Spleen (tissue), 11 donors: ENCODE measurements around the gene SLC12A5. TPM values are rescaled to one million over a fixed set of nuclear protein-coding genes. Genes with fewer than 3 reads are reported as not detected.

ENCODE experiments used
- DNase-seq: peaks from one replicate; pipeline ENCODE4 v3.0.0-alpha.2; 2020
- H3K27ac ChIP-seq, 8 donors: fragments of 200-600 bp; sonication (generic) in 7 of 8; 1 replicate in 4 of 8; 2 replicates in 4 of 8; pipeline versions ENCODE4 v1.5.0 to v1.8.0; 2016 to 2021; ENCODE audit warnings: inconsistent platforms in 4 of 8, mild to moderate bottlenecking in 4 of 8, moderate library complexity in 1 of 8
- H3K27me3 ChIP-seq, 7 donors: fragments of 200-600 bp; sonication (generic) in 6 of 7; replicated peaks in 1 of 7; 1 replicate in 4 of 7; 2 replicates in 3 of 7; pipeline versions ENCODE4 v1.5.0 to v1.8.0; 2016 to 2021; ENCODE audit warnings: inconsistent platforms in 3 of 7, mild to moderate bottlenecking in 1 of 7
- H3K36me3 ChIP-seq, 6 donors: fragments of 200-600 bp; sonication (generic) in 5 of 6; 1 replicate in 4 of 6; 2 replicates in 2 of 6; pipeline versions ENCODE4 v1.5.0 to v1.8.0; 2016 to 2021; ENCODE audit warnings: inconsistent platforms in 2 of 6
- H3K4me1 ChIP-seq, 6 donors: fragments of 200-600 bp; sonication (generic) in 5 of 6; 1 replicate in 3 of 6; 2 replicates in 3 of 6; pipeline versions ENCODE4 v1.5.0 to v1.8.0; 2016 to 2021; ENCODE audit warnings: inconsistent platforms in 3 of 6
- H3K4me3 ChIP-seq, 8 donors: fragments of 200-600 bp; sonication (generic) in 7 of 8; 1 replicate in 4 of 8; 2 replicates in 4 of 8; pipeline versions ENCODE4 v1.5.0 to v1.8.0; 2016 to 2021; ENCODE audit warnings: inconsistent platforms in 4 of 8, mild to moderate bottlenecking in 4 of 8, moderate library complexity in 2 of 8
- H3K9me3 ChIP-seq, 8 donors: fragments of 200-600 bp; sonication (generic) in 7 of 8; 1 replicate in 4 of 8; 2 replicates in 4 of 8; pipeline versions ENCODE4 v1.5.0 to v1.8.0; 2016 to 2021; ENCODE audit warnings: inconsistent platforms in 4 of 8
- CTCF ChIP-seq, 11 experiments: fragments of 200-600 bp in 7 of 11; fragments of 450-650 bp in 4 of 11; sonication (generic) in 4 of 11; IDR thresholded peaks in 8 of 11; conservative IDR thresholded peaks in 3 of 11; 1 replicate in 7 of 11; 2 replicates in 4 of 11; pipeline versions ENCODE4 v1.4.0 to v1.8.0; 2016 to 2021; ENCODE audit warnings: antibody characterized with exemption in 11 of 11, inconsistent platforms in 4 of 11, mild to moderate bottlenecking in 1 of 11
- POLR2A ChIP-seq, 3 donors: fragments of 450-650 bp; IDR thresholded peaks; one replicate each; pipeline ENCODE4 v1.5.1; 2017; ENCODE audit warnings: antibody characterized with exemption in 3 of 3, mild to moderate bottlenecking in 1 of 3
- POLR2AphosphoS5 ChIP-seq, 3 donors: sonication (generic); formaldehyde crosslinking; IDR thresholded peaks; one replicate each; pipeline ENCODE4 v1.5.1; 2017; ENCODE audit warnings: antibody characterized with exemption in 3 of 3
- WGBS, 5 donors: extraction: QIAGEN DNeasy Blood & Tissue Kit in 3 of 5; methylation state at CpG; one replicate each; pipeline versions ENCODE4 v1.1.5 to v1.1.7; 2013 to 2018; 5-methylcytosine and 5-hydroxymethylcytosine counted together
- intact Hi-C: fragments of 100-400 bp; cut with DNase I; formaldehyde crosslinking; loops from one replicate; pipeline ENCODE4 v1.15.0; 2023; ENCODE audit warnings: low total_unique reads
- polyA plus RNA-seq, 3 donors: library from polyadenylated mRNA; stranded (reverse); fragments of 200-250 nt; gene quantifications; one replicate each; pipeline ENCODE4 v1.2.1, GENCODE V29; 2013
- total RNA-seq, 7 donors: library from RNA; depleted of rRNA in 3 of 7; stranded (reverse); fragments of >200 nt in 3 of 7; fragmentation: NEBNext Ultra II Directional in 4 of 7; extraction: Animal tissue kit (Norgen Biotek cat#: 25700) in 4 of 7; gene quantifications; one replicate each; pipeline versions ENCODE4 v1.1.0 to v1.2.1, GENCODE V29; 2016 to 2021
- donor health status: healthy with polysubstance abuse.
- donor health status: DM: no; HTN: no; CAD: no; lungs with moderate emphysema.
- donor health status: DM: no; HTN: no; CAD: no.
- donor health status: Bipolar disorder and iron deficiency.
- donor health status: healthy.
- donor health status: DM: no; HTN: no; CAD: no.
- donor health status: DM: yes; HTN: yes; CAD: no.

SLC12A5 gene
- total and polyA plus RNA-seq, 10 donors = 0.20 to 8.7 (median 2.7) TPM

- Histone ChIP-seq H3K4me1 (peaks cover 10 to 23% (median 16%) of the 10 kb centered on the region in 6 donors), H3K9me3 (no peaks in the 10 kb centered on the region), H3K4me3 (no peak overlapping the region), H3K27ac (no peak overlapping the region), H3K27me3 (no peaks in the 10 kb centered on the region), H3K36me3 (peaks cover 37 to 100% (median 90%) of the 10 kb centered on the region in 6 donors)
- no peak for DNase-seq
- intact Hi-C loops = no loop called here
- WGBS, 5 donors = 95 to 98% (median 97%) methylated on average over 3 of the region's 3 CpGs
- TF ChIP-seq CTCF (IDR thresholded peaks at IDR 0.05 in 8 of 11, conservative IDR thresholded peaks at IDR 0.05 in 3 of 11) (no peak), POLR2AphosphoS5 (IDR thresholded peaks at IDR 0.05) (no peak)
These were observed 36.7 kb downstream of the SLC12A5 start for GRCh38 chr20:46065691-46066090.

DNA sequence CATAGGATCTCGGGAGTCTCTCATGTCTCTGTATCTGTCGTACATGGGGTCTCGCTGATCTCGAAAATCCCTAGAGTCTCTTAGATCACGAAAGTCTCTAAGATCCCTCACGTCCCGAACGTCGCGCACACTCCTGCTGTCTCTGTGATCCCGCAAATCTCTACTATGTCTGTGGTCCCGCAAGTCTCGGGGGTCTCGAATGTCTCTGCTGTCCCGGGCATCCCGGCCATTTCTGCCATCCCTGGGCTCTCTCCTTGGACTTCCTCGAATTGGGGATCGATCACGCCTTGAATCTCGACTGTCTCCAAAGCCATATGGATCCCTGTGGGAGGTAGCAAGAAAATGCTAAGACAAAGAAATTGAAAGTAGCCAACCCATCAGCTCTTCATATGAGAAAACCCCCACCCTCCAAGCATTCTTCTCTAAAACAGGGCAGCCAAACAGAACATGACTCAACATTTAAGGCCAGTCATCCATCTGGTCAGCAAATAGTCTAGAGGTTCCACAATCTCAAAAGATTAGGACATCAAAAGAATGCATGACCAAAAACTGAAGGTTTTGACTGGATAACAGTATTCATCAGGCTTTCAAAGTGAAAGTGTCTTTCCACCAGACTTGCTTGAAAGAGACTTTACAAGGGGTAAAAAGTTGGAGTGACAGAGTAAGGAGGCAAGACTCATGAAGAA lies 41.3 kb downstream of the SLC12A5 start:
- Histone ChIP-seq H3K9me3 (no peaks in the 10 kb centered on the region), H3K4me1 (no peaks in the 10 kb centered on the region), H3K36me3 (peaks cover 15 to 85% (median 68%) of the 10 kb centered on the region in 6 donors), H3K27ac (no peak overlapping the region), H3K27me3 (no peaks in the 10 kb centered on the region), H3K4me3 (no peak overlapping the region)
- TF ChIP-seq CTCF (IDR thresholded peaks at IDR 0.05 in 8 of 11, conservative IDR thresholded peaks at IDR 0.05 in 3 of 11) (no peak), POLR2A (IDR thresholded peaks at IDR 0.05) (no peak), POLR2AphosphoS5 (IDR thresholded peaks at IDR 0.05) (no peak)
- 94 to 97% (median 96%) methylated on average over 20 of the region's 20 CpGs for WGBS, 5 donors
- no peak for DNase-seq
- intact Hi-C loops = no loop called here

DNA sequence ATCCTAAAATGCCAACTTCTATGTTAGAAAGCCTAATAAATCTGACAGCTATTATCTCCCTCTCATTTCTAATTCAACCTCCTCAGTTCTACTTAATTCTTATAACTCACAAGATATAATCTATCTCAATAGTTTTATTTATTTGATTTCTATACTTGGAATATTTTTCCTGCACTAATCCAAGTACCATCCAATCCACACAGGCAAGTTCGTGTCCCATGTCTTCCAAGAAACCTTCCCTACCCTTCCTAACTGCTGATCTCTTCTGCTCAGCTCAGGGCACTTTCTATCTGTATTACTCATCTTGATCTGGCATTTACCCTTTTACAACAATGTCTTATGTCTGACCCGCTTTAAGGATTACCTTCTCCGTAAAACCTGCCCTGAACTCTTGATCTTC lies 42.6 kb downstream of the SLC12A5 start:
- 93 to 98% (median 95%) methylated on average over 3 of the region's 3 CpGs for WGBS, 5 donors
- TF ChIP-seq CTCF (IDR thresholded peaks at IDR 0.05 in 8 of 11, conservative IDR thresholded peaks at IDR 0.05 in 3 of 11) (no peak), POLR2AphosphoS5 (IDR thresholded peaks at IDR 0.05) (no peak), POLR2A (IDR thresholded peaks at IDR 0.05) (no peak)
- H3K4me3 ChIP-seq = no peak overlapping the region
- no peaks in the 10 kb centered on the region for H3K27me3 ChIP-seq
- no peaks in the 10 kb centered on the region for H3K9me3 ChIP-seq
- no peaks in the 10 kb centered on the region for H3K4me1 ChIP-seq
- no peak for DNase-seq
- no peak overlapping the region for H3K27ac ChIP-seq
- intact Hi-C loops = no loop called here
- peaks cover 8 to 83% (median 60%) of the 10 kb centered on the region in 6 donors for H3K36me3 ChIP-seq

DNA sequence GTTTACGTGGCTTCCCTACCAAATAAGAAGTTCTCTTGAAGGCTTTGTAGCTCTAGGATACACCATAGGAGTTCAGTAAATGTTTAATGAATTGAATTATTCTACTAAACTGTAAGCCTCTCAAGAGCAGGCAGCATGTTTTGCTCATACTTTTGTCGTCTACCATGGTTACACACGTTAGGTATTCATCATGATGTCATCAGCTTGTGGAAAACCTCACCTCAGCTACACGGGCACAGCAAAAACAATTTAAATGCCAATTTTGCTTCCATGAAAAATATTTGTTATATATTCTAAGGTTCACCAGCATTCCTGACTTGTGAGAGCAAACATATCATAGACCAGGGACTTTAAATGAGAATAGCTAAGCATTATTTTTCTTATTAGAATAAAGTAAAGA lies 44.0 kb downstream of the SLC12A5 start:
- no peak overlapping the region for H3K4me3 ChIP-seq
- no peaks in the 10 kb centered on the region for H3K9me3 ChIP-seq
- H3K4me1 ChIP-seq = no peaks in the 10 kb centered on the region
- H3K27me3 ChIP-seq = no peaks in the 10 kb centered on the region
- intact Hi-C loops = no loop called here
- TF ChIP-seq POLR2A (IDR thresholded peaks at IDR 0.05) (no peak), POLR2AphosphoS5 (IDR thresholded peaks at IDR 0.05) (no peak), CTCF (IDR thresholded peaks at IDR 0.05 in 8 of 11, conservative IDR thresholded peaks at IDR 0.05 in 3 of 11) (no peak)
- H3K27ac ChIP-seq = no peak overlapping the region
- 85 to 95% (median 90%) methylated on average over 4 of the region's 4 CpGs for WGBS, 5 donors
- H3K36me3 ChIP-seq = peaks cover 3 to 82% (median 55%) of the 10 kb centered on the region in 6 donors
- no peak for DNase-seq
